Neural cell (in vitro differentiated cells): ENCODE results near the gene KIF3B.

ENCODE experiments used
- CTCF ChIP-seq: fragments of 450-650 bp; IDR thresholded peaks from 2 replicates; pipeline ENCODE4 v1.5.1; 2014; ENCODE audit warnings: antibody characterized with exemption, mild to moderate bottlenecking, moderate library complexity; ENCODE audit not compliant: poor library complexity, severe bottlenecking
- EZH2 ChIP-seq: fragments of 200-600, 300-800 bp; shearing (Covaris generic), sonication (generic); IDR thresholded peaks from 2 replicates; pipeline ENCODE4 v1.6.1; 2014; ENCODE audit warnings: antibody characterized with exemption, low read length, borderline replicate concordance, mild to moderate bottlenecking; ENCODE audit not compliant: insufficient read depth, poor library complexity, severe bottlenecking
- POLR2AphosphoS5 ChIP-seq: IDR thresholded peaks from 2 replicates; pipeline ENCODE4 v1.6.1; 2012
- REST ChIP-seq: IDR thresholded peaks from 2 replicates; pipeline ENCODE4 v1.6.1; 2012; ENCODE audit warnings: borderline replicate concordance

GRCh38 chr20:32229251-32229747 lies 48.2 kb upstream of the KIF3B start:
- TF ChIP-seq POLR2AphosphoS5: no peak
- no peak for TF ChIP-seq EZH2
- TF ChIP-seq CTCF: no peak
- TF ChIP-seq REST: no peak
